ENCODE results near the gene SLC4A2. TPM values are rescaled to one million over a fixed set of nuclear protein-coding genes. Genes with fewer than 3 reads are reported as not detected.
"Not testable (repeated sequence)": the region's sequence is repeated elsewhere in the genome, so short reads cannot be mapped to it uniquely, and the experiment has no call there.

Gene SLC4A2, protein sequence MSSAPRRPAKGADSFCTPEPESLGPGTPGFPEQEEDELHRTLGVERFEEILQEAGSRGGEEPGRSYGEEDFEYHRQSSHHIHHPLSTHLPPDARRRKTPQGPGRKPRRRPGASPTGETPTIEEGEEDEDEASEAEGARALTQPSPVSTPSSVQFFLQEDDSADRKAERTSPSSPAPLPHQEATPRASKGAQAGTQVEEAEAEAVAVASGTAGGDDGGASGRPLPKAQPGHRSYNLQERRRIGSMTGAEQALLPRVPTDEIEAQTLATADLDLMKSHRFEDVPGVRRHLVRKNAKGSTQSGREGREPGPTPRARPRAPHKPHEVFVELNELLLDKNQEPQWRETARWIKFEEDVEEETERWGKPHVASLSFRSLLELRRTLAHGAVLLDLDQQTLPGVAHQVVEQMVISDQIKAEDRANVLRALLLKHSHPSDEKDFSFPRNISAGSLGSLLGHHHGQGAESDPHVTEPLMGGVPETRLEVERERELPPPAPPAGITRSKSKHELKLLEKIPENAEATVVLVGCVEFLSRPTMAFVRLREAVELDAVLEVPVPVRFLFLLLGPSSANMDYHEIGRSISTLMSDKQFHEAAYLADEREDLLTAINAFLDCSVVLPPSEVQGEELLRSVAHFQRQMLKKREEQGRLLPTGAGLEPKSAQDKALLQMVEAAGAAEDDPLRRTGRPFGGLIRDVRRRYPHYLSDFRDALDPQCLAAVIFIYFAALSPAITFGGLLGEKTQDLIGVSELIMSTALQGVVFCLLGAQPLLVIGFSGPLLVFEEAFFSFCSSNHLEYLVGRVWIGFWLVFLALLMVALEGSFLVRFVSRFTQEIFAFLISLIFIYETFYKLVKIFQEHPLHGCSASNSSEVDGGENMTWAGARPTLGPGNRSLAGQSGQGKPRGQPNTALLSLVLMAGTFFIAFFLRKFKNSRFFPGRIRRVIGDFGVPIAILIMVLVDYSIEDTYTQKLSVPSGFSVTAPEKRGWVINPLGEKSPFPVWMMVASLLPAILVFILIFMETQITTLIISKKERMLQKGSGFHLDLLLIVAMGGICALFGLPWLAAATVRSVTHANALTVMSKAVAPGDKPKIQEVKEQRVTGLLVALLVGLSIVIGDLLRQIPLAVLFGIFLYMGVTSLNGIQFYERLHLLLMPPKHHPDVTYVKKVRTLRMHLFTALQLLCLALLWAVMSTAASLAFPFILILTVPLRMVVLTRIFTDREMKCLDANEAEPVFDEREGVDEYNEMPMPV
- total RNA-seq, result 10 to 100 TPM; 39.8 to 53.7 (median 45.0) TPM

DNA sequence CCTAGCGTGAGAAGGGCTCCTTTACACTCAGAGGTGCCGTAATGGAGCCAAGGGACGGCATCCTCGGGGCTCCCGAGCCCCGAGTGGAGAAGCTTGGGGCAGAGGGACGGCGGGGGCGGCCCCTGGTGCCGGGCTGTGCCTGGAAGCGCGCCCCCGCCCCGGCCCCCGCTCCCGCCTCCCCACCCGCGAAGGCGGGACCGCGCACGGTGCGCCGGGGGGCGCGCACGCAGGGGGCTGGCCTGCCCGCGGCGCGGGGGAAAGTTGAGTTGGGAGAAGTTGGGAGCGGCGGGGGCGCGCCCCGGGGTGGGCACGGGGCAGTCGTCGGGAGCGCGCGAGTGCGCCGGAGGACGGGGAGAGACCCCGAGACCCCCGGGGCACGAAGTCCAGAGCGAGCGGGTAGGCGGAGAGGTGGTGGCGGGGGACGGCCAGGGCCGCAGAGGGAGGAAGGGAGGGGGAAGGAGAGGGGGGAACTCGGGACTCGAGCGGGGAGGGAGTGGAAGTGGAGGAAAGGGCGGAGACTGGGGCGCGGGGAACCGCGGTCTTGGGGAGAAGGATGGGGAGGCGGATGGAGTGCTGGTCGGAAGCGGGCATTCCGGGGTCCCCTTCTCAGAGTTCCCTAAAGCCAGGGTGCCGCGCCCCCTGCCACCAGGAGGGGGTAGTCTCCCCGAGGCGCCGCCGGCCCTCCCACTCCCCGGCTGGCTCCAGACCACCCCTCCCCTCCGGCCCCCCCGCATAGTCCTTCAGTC lies at the start of gene SLC4A2:
Gene SLC4A2, plus strand, starts transcription at position 223 of the 746 bp plus-strand sequence. CDS start 2,399 bp downstream, outside the sequence.
- H3K36me3 ChIP-seq, result peaks cover 2 to 28% (median 7%) of the 10 kb centered on the region in 3 donors
- no peaks in the 10 kb centered on the region for H3K9me3 ChIP-seq
- H3K27ac ChIP-seq, result peak within 1 kb of the TSS; percentile 85 to 99 (median 96)
- H3K4me1 ChIP-seq, result peaks cover 42 to 68% (median 60%) of the 10 kb centered on the region in 3 donors
- 0% methylated on average over 13 to 24 of the region's 75 CpGs for WGBS, 2 donors
- intact Hi-C loops (cut with DNase I), result no loop called here
- peak in 2 of 4 donors; percentile 33 to 66 for TF ChIP-seq POLR2A (IDR thresholded peaks at IDR 0.05)
- peak in 5 of 6 experiments; percentile 24 to 39 (median 34) for TF ChIP-seq CTCF (IDR thresholded peaks at IDR 0.05)
- DNase-seq, result peak; percentile 46
- H3K4me3 ChIP-seq, result peak within 1 kb of the TSS; percentile 56 to 87 (median 82)
- no peaks in the 10 kb centered on the region for H3K27me3 ChIP-seq

- no peaks in the 10 kb centered on the region for H3K36me3 ChIP-seq
- TF ChIP-seq POLR2A (IDR thresholded peaks at IDR 0.05) (no peak), CTCF (IDR thresholded peaks at IDR 0.05) (no peak)
- intact Hi-C loops (cut with DNase I), result no loop called here
- no peaks in the 10 kb centered on the region for H3K9me3 ChIP-seq
- DNase-seq, result no peak
- no peak overlapping the region for H3K4me3 ChIP-seq
- H3K4me1 ChIP-seq, result peaks cover 12 to 83% (median 35%) of the 10 kb centered on the region in 3 donors
- H3K27ac ChIP-seq, result peak overlapping the region in 1 of 4 donors; percentile 63
- H3K27me3 ChIP-seq, result peaks cover 0 to 80% (median 5%) of the 10 kb centered on the region in 4 donors
- WGBS, 2 donors, result no CpG with 5 or more reads among the region's 7 CpGs
Measured at GRCh38 chr7:151010037-151010306, 49.4 kb upstream of the SLC4A2 start.

DNA sequence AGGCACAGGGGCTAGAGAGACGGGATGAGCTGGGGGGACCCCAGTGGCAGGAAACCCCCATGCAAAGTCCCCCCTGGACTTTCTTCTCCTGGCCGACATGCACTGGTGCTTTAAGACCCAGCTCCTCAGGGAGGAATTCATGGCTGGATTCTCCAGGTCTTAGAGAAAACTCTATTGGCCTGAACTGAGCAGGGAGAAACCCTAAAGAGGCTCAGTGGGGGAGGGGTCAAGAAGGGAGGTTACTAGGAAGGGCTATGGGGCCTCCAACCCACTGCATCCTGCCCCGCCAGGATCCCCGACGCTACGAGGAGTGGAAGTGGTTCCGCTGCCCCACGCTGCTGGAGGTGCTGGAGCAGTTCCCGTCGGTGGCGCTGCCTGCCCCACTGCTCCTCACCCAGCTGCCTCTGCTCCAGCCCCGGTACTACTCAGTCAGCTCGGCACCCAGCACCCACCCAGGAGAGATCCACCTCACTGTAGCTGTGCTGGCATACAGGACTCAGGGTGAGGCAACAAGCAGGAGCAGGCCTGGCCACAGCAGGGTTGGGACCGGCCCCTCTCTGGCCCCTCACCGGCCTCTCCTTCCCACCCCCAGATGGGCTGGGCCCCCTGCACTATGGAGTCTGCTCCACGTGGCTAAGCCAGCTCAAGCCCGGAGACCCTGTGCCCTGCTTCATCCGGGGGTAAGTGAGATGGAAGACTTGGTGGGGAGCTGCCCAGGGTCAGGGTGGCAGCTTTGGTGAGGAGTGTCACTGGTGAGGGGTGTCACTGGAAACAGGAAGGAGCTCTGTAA lies 48.9 kb upstream of the SLC4A2 start:
- H3K4me1 ChIP-seq, result peaks cover 12 to 87% (median 35%) of the 10 kb centered on the region in 3 donors
- no peak for TF ChIP-seq CTCF (IDR thresholded peaks at IDR 0.05)
- TF ChIP-seq POLR2A (IDR thresholded peaks at IDR 0.05), result no peak
- DNase-seq, result no peak
- H3K4me3 ChIP-seq, result no peak overlapping the region
- WGBS, 2 donors, result 8 to 15% methylated on average over 2 to 4 of the region's 18 CpGs
- intact Hi-C loops (cut with DNase I), result no loop called here
- peaks cover 0 to 86% (median 5%) of the 10 kb centered on the region in 4 donors for H3K27me3 ChIP-seq
- no peaks in the 10 kb centered on the region for H3K9me3 ChIP-seq
- peak overlapping the region in 3 of 4 donors; percentile 43 to 63 (median 58) for H3K27ac ChIP-seq
- H3K36me3 ChIP-seq, result no peaks in the 10 kb centered on the region

DNA sequence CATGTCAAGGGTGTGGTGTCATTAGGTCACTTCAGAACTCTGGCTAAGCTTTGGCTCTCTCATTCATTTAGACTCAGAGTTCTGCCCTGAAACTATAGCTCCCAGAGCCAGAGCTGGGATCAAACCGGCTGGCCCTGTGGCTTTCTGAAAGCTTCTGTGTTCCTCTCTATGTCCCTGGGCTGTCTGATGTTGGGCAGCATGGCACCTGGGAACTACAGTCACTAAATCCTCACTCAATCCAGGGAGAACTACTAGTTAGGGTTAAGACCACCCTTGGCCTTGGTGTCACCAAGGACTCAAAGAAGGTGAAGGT lies 48.3 kb upstream of the SLC4A2 start:
- intact Hi-C loops (cut with DNase I), result no loop called here
- Histone ChIP-seq H3K4me3 (no peak overlapping the region), H3K36me3 (no peaks in the 10 kb centered on the region), H3K9me3 (no peaks in the 10 kb centered on the region), H3K27me3 (peaks cover 0 to 91% (median 5%) of the 10 kb centered on the region in 4 donors), H3K4me1 (peaks cover 12 to 87% (median 35%) of the 10 kb centered on the region in 3 donors), H3K27ac (peak overlapping the region in 3 of 4 donors; percentile 44 to 63 (median 58))
- DNase-seq, result no peak
- no CpG with 5 or more reads among the region's 1 CpG for WGBS, 2 donors
- TF ChIP-seq CTCF (IDR thresholded peaks at IDR 0.05) (no peak), POLR2A (IDR thresholded peaks at IDR 0.05) (no peak)

DNA sequence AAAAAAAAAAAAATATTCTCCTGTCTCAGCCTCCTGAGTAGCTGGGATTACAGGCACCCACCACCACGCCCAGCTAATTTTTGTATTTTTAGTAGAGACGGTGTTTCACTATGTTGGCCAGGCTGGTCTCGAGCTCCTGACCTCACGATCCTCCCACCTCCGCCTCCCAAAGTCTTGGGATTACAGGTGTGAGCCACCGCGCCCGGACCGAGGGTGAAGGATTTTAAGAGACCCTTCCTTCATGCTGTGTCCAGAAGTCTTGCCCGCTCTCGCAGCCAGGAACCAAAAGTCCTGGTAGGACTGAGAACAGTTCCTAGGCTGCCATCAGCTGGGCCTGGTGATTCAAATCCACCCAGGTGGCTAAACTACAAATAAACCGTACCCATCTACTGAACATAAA lies 47.8 kb upstream of the SLC4A2 start:
- Histone ChIP-seq H3K4me1 (peaks cover 12 to 85% (median 35%) of the 10 kb centered on the region in 3 donors), H3K27me3 (peaks cover 0 to 95% (median 5%) of the 10 kb centered on the region in 4 donors), H3K27ac (peak overlapping the region in 1 of 4 donors; percentile 63)
- DNase-seq; intact Hi-C loops (cut with DNase I); H3K36me3 ChIP-seq; H3K4me3 ChIP-seq; H3K9me3 ChIP-seq: not testable (repeated sequence)
- WGBS, 2 donors, result 81 to 85% methylated on average over 11 to 12 of the region's 12 CpGs
